CD4-positive, alpha-beta T cell treated with Interleukin-4 for 1 hour (primary cell): Measurements from ENCODE around the gene TMED4.

Experiments used
- DNase-seq, 2 donors: peaks; one replicate each; pipeline ENCODE4 v3.0.0-alpha.2; 2020 to 2022

The TMED4 gene

GRCh38 chr7:44581879-44582603 lies at the start of gene TMED4:
TSS of gene TMED4 (minus strand) at chr7:44582231. CDS start at chr7:44582206, 25 bp downstream.
- DNase-seq, result peak; percentile 100

DNA sequence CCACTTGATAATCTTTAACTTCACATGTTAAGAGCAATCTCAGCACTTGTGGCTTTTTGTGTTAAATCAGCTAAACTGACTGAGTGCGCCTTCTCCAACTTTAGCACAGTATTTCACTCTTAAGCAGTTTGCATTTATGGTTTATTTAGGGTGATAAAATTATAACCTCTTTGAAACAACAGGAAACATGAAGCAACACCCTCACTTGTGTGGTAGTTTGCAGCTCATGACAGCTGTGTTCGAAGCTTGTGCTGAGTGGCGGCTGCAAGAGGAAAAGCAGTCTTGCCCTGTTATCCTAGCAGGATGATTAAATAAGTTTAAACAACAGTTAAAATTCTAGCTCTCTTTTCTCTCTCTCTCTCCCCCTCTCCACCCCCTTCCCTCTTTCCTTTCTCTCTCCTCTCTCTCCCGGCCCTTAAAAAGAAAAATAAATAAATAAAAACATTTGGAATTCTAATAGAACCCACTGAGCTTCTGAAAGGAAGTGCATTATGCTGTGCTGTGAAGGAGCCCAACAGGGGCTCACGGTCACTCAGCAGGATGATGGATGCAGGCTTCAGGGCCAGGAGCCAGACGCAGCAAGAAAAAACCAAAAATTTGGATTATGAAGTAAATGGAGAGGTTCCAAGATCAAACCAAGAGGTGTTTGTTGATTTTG lies 49.6 kb upstream of the TMED4 start:
- peak; percentile 56 to 77 for DNase-seq

DNA sequence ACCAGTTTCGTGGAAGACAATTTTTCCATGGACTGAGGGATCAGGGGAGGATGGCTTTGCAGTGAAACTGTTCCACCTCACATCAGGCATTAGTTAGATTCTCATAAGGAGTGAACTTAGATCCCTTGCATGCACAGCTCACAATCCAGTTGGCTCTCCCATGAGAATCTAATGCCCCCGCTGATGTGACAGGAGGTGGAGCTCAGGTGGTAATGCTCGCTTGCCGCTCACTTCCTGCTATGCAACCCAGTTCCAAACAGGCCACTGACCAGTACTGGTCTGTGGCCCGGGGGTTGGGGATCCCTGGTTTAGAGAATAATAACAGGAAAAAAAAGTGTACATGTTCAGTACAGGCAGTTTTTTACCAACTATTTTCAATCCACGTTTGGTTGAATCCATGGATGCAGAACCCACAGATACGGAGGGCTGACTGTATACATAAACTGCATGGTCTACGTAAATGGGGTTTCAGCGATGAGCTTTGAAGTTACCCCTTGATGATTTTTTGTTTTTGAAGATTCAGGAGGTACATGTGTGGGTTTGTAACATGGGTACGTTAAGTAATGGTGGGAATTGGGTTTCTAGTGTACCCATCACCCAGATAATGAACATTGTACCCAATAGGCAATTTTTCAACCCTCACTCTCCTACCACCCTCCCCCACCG lies 48.9 kb upstream of the TMED4 start:
- DNase-seq, result no peak

- DNase-seq, result peak in 1 of 2 donors; percentile 42
These were observed 47.9 kb upstream of the TMED4 start for GRCh38 chr7:44629829-44630522.

GRCh38 chr7:44626620-44627019 lies 44.6 kb upstream of the TMED4 start:
- no peak for DNase-seq

- DNase-seq, result peak; percentile 12 to 62
These were observed 43.8 kb upstream of the TMED4 start for GRCh38 chr7:44625526-44626471.

DNA sequence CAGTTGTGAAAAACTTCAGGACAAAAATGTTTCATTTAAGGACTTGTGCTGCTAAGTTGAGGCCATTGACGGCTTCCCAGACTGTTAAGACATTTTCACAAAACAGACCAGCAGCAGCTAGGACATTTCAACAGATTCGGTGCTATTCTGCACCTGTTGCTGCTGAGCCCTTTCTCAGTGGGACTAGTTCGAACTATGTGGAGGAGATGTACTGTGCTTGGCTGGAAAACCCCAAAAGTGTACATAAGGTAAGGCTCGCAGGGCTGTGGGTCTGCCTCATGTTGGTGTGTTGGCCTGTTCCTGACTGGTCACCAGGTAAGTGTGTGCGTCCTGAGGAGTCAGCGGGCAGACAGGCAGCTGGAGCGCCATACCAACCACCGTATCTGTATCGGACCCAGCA lies 42.3 kb upstream of the TMED4 start:
- DNase-seq, result no peak

GRCh38 chr7:44622342-44623151 lies 40.5 kb upstream of the TMED4 start:
- peak in 1 of 2 donors; percentile 50 for DNase-seq

- no peak for DNase-seq
These were observed 39.7 kb upstream of the TMED4 start for GRCh38 chr7:44621750-44622103.

GRCh38 chr7:44621034-44621749 lies 39.2 kb upstream of the TMED4 start:
- peak in 1 of 2 donors; percentile 63 for DNase-seq

GRCh38 chr7:44618753-44619152 lies 36.7 kb upstream of the TMED4 start:
- peak in 1 of 2 donors; percentile 65 for DNase-seq

DNA sequence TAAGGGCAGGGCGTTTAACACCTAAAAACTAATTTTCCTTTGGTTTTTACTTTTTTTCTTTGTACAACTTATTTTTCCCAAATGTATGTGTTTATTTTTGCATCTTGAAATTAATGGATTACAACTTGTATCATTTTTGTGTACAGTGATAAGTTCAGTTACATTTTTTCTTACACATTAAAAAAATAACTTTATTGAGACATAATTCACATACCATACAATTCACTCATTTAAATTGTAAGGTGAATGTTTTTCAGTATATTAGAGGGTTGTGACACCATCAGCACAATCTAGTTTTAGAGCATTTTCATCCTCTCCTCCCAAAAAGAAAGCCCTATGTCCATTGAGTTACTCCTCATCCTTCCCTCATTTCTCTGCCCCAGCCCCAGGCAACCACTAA lies 36.0 kb upstream of the TMED4 start:
- DNase-seq, result no peak

- DNase-seq, result peak in 1 of 2 donors; percentile 38
These were observed 35.3 kb upstream of the TMED4 start for GRCh38 chr7:44617225-44617890.

GRCh38 chr7:44616545-44616944 lies 34.5 kb upstream of the TMED4 start:
- no peak for DNase-seq

DNA sequence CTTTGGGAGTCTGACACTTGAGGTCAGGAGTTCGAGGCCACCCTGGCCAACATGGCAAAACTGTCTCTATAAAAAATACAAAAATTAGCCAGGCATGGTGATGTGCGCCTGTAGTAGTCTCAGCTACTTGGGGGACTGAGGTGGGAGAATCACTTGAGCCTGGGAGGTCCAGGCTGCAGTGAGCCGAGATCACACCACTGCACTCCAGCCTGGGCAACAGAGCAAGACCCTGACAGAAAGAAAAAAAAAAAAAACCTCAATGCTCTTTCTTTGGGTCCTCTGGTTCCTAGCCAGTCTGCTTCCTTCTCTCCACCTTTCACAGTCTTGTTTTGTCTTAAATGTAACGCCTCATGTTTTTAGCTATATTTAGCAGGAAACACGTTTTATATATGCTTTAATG lies 33.8 kb upstream of the TMED4 start:
- no peak for DNase-seq

DNA sequence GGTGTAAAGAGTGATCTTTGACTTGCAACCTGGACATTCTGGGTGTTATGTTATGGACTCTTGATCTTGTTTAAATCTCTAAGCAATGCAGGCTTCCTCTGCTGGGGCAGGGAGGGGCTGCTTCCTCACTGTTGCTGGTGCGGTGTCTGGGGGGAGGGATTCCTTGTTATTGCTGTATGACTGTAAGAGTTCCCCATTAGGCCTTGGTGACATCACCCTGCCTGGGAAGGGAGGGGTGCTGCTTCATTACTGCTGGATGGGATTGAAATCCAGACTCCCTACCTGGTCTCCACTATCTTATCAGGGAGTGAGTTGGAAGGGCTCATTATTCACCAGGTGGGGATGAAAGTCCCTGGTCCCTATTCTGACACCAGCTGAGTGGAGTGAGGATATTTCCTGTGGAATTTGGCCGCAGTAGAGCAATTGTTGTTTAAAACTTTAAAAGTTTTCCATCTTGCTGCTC lies 33.1 kb upstream of the TMED4 start:
- peak; percentile 71 to 79 for DNase-seq

DNA sequence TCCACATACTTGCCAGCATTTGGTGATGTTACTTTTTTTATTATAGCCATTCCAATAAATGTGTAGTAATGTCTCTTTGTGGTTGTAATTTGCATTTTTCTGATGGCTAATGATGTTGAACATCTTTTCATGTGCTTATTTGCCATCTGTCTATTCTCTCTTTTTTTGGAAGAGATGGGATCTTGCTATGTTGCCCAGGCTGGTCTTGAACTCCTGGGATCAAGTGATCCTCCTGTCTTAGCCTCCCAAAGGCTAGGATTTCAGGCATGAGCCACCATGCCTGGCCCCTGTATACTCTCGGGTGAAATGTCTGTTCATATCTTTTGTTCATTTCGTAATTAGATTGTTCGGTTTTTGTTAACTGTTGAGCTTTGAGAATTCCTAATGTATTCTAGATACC lies 27.8 kb upstream of the TMED4 start:
- no peak for DNase-seq

DNA sequence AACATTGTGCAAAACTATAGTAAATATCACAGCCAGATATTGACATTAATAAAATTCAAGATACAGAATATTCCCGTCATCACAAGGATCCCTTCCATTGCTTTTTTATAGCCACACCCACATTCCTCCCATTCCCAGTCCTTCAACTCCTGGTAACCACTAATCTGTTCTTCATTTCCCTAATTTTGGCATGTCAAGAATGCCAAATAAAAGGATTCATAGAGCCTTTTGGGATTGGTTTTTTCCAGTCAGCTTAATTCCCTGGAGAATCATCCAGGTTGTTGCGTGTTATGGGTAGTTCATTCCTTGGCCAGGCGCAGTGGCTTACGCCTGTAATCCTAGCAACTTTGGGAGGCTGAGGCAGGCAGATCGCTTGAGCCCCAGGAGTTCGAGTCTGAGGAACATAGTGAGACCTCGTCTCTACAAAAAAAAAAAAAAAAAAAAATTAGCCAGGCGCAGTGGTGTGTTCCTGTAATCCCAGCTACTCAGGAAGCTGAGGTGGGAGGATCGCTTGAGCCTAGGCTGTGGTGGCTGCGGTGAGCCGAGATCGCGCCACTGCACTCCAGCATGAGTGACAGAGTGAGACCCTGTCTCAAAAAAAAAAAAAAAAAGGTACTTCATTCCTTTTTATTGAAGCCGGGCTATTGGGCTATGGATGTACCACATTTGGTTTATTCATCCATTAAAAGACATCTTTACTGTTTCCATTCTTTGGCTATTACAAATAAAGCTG lies 27.1 kb upstream of the TMED4 start:
- peak; percentile 40 to 51 for DNase-seq
